CD4-positive, alpha-beta T cell treated with Interleukin-6 at 100 ng/mL for 8 hours (primary cell): ENCODE results near the gene HIF1A.
"Not testable (repeated sequence)": the region's sequence is repeated elsewhere in the genome, so short reads cannot be mapped to it uniquely, and the experiment has no call there.

Experiments
- DNase-seq: peaks from one replicate; pipeline ENCODE4 v3.0.0-alpha.2; 2020; ENCODE audit warnings: mixed read lengths, low spot score

Gene HIF1A

GRCh38 chr14:61708693-61709092 is 13.4 kb downstream of the HIF1A start:
- DNase-seq, result not testable (repeated sequence)

GRCh38 chr14:61710853-61711817 is 15.8 kb downstream of the HIF1A start:
- no peak for DNase-seq

GRCh38 chr14:61712137-61712536 is 16.8 kb downstream of the HIF1A start:
- no peak for DNase-seq

- DNase-seq, result no peak
Observed at GRCh38 chr14:61713724-61714437, 18.6 kb downstream of the HIF1A start.

GRCh38 chr14:61716956-61717355 is 21.6 kb downstream of the HIF1A start:
- no peak for DNase-seq

DNA sequence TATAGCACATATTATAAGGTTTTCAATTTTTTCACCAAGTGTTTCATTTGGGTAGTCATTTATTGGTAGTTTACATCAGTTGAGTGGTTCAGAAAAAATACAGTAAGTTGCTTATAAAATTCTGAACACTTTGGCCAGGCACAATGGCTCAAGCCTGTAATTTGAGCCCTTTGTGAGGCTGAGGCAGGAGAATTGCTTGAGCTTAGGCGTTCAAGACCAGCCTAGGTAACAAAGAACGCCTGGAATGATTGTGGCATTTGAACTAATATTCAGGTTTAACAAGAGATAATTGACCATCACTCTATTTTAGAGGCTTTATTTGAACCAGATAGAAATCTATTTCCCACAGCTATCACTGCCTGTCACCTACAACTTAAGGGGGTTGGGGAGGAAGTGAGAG is 22.7 kb downstream of the HIF1A start:
- DNase-seq, result no peak

GRCh38 chr14:61719344-61720293 is 24.3 kb downstream of the HIF1A start:
- DNase-seq, result peak; percentile 20

GRCh38 chr14:61720294-61720661 is 25.0 kb downstream of the HIF1A start:
- DNase-seq, result no peak

DNA sequence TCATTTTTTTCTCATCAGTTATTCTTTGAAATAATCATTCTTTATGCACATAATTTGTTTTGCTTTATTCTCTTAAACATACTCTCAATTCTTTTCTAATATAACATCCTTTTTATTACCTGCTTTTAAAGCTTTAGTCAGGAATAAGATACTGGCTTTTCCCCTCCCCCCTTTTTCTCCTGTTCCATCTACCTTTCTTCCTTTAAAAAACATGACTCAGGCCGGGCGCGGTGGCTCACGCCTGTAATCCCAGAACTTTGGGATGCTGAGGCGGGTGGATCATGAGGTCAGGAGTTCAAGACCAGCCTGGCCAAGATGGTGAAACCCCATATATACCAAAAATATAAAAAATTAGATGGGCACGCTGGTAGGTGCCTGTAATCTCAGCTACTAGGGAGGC is 25.4 kb downstream of the HIF1A start:
- DNase-seq, result no peak

GRCh38 chr14:61724133-61724532 is 28.8 kb downstream of the HIF1A start:
- DNase-seq, result no peak

DNA sequence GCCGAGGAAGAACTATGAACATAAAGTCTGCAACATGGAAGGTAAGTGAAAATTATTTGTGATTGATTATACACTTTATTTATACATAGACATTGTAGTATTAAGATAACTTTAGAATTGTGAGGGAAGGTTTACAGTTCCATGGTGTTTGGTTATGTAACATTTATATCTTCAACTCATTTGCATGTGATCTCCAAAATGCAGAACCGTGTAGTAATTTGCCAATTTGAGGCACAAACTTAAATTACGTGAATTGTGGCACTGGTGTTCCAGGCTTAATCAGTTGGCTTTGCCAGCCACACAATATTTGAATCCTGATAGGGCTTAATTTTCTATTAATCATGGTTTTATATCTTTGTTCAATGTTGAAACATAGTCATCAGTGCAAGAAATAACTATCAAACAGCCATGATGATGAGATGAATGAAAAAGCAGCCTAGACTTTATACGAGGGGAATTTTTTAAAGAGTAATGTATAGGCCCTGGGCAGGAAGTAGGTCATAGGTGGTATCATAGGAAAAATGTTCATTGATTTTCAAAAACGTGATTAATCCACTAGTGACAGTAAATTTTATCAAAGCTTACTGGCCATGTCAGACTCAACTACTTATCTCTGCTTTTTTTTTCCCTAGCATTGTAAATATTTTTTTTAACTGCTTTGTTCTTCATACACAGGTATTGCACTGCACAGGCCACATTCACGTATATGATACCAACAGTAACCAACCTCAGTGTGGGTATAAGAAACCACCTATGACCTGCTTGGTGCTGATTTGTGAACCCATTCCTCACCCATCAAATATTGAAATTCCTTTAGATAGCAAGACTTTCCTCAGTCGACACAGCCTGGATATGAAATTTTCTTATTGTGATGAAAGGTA is 31.7 kb downstream of the HIF1A start:
- DNase-seq, result no peak

GRCh38 chr14:61730756-61731373 is 35.6 kb downstream of the HIF1A start:
- peak; percentile 11 for DNase-seq

- no peak for DNase-seq
Observed at GRCh38 chr14:61733972-61734371, 38.7 kb downstream of the HIF1A start.

DNA sequence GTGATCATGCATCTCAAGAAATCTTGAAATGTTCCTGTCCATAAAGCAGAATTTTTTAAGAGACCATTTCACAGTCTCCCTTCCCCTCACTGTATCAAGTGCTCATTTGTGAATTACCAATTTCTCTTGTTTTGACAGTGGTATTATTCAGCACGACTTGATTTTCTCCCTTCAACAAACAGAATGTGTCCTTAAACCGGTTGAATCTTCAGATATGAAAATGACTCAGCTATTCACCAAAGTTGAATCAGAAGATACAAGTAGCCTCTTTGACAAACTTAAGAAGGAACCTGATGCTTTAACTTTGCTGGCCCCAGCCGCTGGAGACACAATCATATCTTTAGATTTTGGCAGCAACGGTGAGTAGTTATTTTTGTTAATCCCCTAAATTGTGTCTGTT is 41.4 kb downstream of the HIF1A start:
- DNase-seq, result no peak

DNA sequence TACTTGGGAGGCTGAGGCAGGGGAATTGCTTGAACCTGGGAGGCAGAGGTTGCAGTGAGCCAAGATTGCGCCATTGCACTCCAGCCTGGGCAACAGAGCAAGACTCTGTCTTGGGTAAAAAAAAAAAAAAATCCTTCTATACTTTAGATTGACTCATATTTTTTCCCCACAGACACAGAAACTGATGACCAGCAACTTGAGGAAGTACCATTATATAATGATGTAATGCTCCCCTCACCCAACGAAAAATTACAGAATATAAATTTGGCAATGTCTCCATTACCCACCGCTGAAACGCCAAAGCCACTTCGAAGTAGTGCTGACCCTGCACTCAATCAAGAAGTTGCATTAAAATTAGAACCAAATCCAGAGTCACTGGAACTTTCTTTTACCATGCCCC is 42.6 kb downstream of the HIF1A start:
- DNase-seq, result no peak

- no peak for DNase-seq
Observed at GRCh38 chr14:61739133-61739532, 43.8 kb downstream of the HIF1A start.

GRCh38 chr14:61742371-61742770 is 47.1 kb downstream of the HIF1A start:
- DNase-seq, result no peak

DNA sequence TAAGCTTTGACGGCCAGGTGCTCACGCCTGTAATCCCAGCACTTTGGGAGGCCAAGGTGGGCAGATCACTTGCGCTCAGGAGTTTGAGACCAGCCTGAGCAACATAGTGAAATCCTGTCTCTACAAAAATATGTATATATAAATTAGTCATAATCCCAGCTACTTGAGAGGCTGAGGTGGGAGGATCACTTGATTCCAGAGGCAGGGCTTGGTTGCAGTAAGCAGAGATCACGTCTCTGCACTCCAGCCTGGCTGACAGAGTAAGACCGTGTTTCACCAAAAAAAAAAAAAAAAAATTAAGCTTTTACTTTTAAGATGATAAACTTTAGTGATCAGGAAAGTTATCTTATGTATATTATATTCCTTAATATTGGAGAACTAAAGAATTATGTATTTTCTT is 48.9 kb downstream of the HIF1A start:
- no peak for DNase-seq

- not testable (repeated sequence) for DNase-seq
Observed at GRCh38 chr14:61746346-61746745, 51.0 kb downstream of the HIF1A start.

GRCh38 chr14:61746881-61747280 is 51.6 kb downstream of the HIF1A start:
- DNase-seq, result no peak

DNA sequence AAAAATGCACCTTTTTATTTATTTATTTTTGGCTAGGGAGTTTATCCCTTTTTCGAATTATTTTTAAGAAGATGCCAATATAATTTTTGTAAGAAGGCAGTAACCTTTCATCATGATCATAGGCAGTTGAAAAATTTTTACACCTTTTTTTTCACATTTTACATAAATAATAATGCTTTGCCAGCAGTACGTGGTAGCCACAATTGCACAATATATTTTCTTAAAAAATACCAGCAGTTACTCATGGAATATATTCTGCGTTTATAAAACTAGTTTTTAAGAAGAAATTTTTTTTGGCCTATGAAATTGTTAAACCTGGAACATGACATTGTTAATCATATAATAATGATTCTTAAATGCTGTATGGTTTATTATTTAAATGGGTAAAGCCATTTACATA is 52.0 kb downstream of the HIF1A start:
- no peak for DNase-seq
